ENCODE results near the gene RNF157. TPM values are rescaled to one million over a fixed set of nuclear protein-coding genes. Genes with fewer than 3 reads are reported as not detected.

RNF157 gene
- total and polyA plus RNA-seq, 9 of the 15 experiments (the other 6 are each of a cell fraction or from before 2014, with no cell fraction given), result 8.1 to 31.7 (median 20.8) TPM

DNA sequence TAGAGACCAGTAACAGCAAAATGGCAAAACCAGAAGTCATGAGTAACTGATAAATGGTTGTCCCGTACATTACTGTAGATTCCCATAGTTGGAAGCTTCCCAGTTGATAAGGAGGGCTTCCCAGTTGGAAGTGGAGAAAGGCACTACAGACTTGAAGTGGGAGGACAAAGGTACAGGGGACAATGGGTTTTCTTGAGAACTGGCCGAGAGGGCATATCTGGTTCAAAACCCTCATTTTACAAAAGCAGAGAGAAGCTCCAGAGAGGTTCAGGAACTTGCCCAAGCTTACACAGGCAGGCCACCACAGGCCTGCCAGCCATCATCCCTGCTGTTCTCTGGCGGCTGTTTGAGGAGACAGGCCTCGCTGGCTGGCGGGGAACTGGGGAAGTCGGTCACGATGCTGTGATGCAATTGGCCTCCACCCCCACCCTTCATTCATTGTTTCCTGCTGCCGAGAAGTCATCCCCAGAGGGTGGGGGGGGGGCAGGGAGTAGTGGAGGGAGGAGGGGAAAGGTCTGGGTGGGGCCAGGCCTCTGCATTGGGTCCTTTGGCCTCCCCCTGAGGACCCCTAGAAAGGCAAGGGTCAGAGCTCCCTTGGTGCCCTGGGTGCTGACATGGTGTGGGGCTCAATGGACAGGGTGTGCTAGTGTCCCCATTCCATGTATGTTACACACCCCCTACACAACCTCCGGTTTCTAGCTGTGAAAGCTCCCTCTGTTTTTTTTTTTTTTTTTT lies 27.9 kb upstream of the RNF157 start (continued):
- TF ChIP-seq COPS2 (conservative IDR thresholded peaks at IDR 0.05) (no peak), ZNF232 (CRISPR knock-in tag; IDR thresholded peaks at IDR 0.05) (no peak), CBX8 (IDR thresholded peaks at IDR 0.05; ENCODE audit: borderline replicate concordance, extremely low read depth, low read depth, low read length, poor library complexity, severe bottlenecking) (no peak), HNRNPL (IDR thresholded peaks at IDR 0.05; ENCODE audit: low read depth, low read length) (no peak), KLF16 (IDR thresholded peaks at IDR 0.05) (no peak), XRCC5 (IDR thresholded peaks at IDR 0.05; ENCODE audit: low read depth, low read length) (no peak), ZNF57 (CRISPR knock-in tag; IDR thresholded peaks at IDR 0.05) (no peak; the same call in 1 of the 2 replicates), KDM5B (IDR thresholded peaks at IDR 0.05; ENCODE audit: insufficient replicate concordance, low read depth, low read length) (peak; percentile 66), CC2D1A (IDR thresholded peaks at IDR 0.05) (no peak), PYGO2 (tag; IDR thresholded peaks at IDR 0.05) (no peak), ESRRA (IDR thresholded peaks at IDR 0.05; ENCODE audit: borderline replicate concordance, low read depth) (no peak), TAL1 (IDR thresholded peaks at IDR 0.05) (no peak), NCOA2 (IDR thresholded peaks at IDR 0.05; ENCODE audit: partially characterized antibody in 2 of 2) (no peak), ILK (tag; IDR thresholded peaks at IDR 0.05; ENCODE audit: borderline replicate concordance, low read depth) (0 out of 2 replicates have a peak, but pooled peaks have one; percentile 5)
- TF ChIP-seq, protein P1, sequence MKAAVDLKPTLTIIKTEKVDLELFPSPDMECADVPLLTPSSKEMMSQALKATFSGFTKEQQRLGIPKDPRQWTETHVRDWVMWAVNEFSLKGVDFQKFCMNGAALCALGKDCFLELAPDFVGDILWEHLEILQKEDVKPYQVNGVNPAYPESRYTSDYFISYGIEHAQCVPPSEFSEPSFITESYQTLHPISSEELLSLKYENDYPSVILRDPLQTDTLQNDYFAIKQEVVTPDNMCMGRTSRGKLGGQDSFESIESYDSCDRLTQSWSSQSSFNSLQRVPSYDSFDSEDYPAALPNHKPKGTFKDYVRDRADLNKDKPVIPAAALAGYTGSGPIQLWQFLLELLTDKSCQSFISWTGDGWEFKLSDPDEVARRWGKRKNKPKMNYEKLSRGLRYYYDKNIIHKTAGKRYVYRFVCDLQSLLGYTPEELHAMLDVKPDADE (conservative IDR thresholded peaks at IDR 0.05; ENCODE audit: control insufficient read depth, low read depth, low read length), result no peak
- TF ChIP-seq, protein P2, sequence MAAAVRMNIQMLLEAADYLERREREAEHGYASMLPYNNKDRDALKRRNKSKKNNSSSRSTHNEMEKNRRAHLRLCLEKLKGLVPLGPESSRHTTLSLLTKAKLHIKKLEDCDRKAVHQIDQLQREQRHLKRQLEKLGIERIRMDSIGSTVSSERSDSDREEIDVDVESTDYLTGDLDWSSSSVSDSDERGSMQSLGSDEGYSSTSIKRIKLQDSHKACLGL (CRISPR knock-in tag; IDR thresholded peaks at IDR 0.05; ENCODE audit: borderline replicate concordance, poor library complexity, severe bottlenecking), result no peak
- TF ChIP-seq, protein P3, sequence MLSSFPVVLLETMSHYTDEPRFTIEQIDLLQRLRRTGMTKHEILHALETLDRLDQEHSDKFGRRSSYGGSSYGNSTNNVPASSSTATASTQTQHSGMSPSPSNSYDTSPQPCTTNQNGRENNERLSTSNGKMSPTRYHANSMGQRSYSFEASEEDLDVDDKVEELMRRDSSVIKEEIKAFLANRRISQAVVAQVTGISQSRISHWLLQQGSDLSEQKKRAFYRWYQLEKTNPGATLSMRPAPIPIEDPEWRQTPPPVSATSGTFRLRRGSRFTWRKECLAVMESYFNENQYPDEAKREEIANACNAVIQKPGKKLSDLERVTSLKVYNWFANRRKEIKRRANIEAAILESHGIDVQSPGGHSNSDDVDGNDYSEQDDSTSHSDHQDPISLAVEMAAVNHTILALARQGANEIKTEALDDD (IDR thresholded peaks at IDR 0.05), result no peak
- TF ChIP-seq, protein P4, sequence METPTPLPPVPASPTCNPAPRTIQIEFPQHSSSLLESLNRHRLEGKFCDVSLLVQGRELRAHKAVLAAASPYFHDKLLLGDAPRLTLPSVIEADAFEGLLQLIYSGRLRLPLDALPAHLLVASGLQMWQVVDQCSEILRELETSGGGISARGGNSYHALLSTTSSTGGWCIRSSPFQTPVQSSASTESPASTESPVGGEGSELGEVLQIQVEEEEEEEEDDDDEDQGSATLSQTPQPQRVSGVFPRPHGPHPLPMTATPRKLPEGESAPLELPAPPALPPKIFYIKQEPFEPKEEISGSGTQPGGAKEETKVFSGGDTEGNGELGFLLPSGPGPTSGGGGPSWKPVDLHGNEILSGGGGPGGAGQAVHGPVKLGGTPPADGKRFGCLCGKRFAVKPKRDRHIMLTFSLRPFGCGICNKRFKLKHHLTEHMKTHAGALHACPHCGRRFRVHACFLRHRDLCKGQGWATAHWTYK (CRISPR knock-in tag; IDR thresholded peaks at IDR 0.05), result no peak
- TF ChIP-seq, protein P5, sequence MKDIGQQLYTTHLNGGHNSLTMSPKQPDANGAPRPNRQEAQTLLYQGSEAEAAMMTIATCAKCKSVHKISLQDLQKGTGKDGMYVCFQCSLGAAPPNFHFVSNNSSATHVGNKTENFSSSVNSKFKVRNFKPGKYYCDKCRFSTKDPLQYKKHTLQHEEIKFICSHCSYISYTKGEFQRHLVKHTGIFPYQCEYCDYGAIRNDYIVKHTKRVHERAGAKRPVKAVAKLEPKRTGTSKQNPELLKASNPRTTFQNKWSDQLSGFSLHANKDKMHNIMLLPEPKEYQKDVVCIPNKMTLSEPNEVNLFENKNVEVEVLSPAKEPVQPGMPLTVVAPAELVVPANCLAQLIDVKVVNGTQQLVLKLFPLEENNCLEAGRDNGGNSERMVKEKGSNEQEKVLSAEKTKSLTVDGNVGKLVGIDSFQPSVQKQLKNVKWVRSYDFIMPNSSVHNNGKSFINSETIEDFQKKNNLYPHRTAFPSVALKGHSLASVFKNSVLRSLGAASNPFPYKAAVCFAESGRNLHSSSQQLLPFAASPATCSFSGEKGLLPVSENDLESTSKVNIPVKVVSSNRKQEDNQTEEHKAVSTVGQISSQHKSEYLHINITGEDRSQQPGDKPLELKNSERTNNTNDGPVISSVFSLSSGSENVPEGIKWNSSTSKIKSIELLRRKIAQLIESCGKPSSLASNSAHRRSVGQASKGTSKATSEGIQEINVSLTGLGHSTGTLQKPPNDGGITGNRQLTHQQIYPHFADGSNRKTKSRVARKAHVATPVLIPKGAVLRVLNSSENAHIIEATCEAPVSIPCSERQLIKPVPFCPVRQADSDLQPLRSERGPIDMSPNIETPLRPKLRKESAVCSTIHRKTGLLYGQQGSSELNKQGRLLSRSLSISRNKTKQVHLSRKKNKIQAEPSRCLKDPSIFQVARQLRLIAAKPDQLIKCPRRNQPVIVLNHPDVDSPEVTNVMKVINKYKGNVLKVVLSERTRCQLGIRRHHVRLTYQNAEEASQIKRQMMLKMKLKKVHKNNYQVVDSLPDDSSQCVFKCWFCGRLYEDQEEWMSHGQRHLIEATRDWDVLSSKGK (CRISPR knock-in tag; IDR thresholded peaks at IDR 0.05), result no peak
